Measurements from ENCODE around the gene PLD3. TPM values are rescaled to one million over a fixed set of nuclear protein-coding genes. Genes with fewer than 3 reads are reported as not detected.

Gene PLD3
- total and polyA plus RNA-seq, 2 experiments from 2014 or later, result 361 to 536 TPM

GRCh38 chr19:40425450-40426287, 77.2 kb downstream of the PLD3 start, which contains the start of gene SERTAD1:
TSS of gene SERTAD1 (minus strand) at chr19:40425992. CDS start at chr19:40423546, 2,446 bp downstream.
- WGBS, 2 experiments (ENCODE audit: low coverage in 1 of 2, low lambda C conversion rate in 2 of 2, missing lambda C conversion rate in 2 of 2), result 1% methylated on average over 65 to 66 of the region's 75 CpGs
- in situ Hi-C loops (cut with MboI), result no loop called here
- Histone ChIP-seq H3K4me1 (ENCODE audit: insufficient read depth) (peaks cover 26% of the 10 kb centered on the region), H2AFZ (peak within 1 kb of the TSS; percentile 92), H3K4me3 (peak within 1 kb of the TSS; percentile 98), H3F3A (ENCODE audit: insufficient read depth) (peaks cover 24% of the 10 kb centered on the region), H3K9me2 (ENCODE audit: insufficient read depth) (no peaks in the 10 kb centered on the region), H3K9ac (peak within 1 kb of the TSS; percentile 97), H4K20me1 (ENCODE audit: insufficient read depth) (no peaks in the 10 kb centered on the region), H3K9me3 (ENCODE audit: low read depth) (no peaks in the 10 kb centered on the region), H3K4me2 (ENCODE audit: unreplicated experiment) (peak within 1 kb of the TSS; percentile 98), H3K36me3 (ENCODE audit: low read depth) (peaks cover 9% of the 10 kb centered on the region; the same call in 1 of the 2 replicates), H3K27me3 (replicated peaks; ENCODE audit: insufficient read depth) (no peaks in the 10 kb centered on the region), H3K79me2 (ENCODE audit: insufficient read depth) (peaks cover 38% of the 10 kb centered on the region), H3K27ac (peak within 1 kb of the TSS; percentile 96)
- TF ChIP-seq EZH2phosphoT487 (IDR thresholded peaks at IDR 0.05; ENCODE audit: insufficient read depth, low read depth) (no peak), EZH2 (IDR thresholded peaks at IDR 0.05; ENCODE audit: insufficient read depth, poor library complexity, severe bottlenecking) (no peak)
- DNase-seq, result peak; percentile 100

Small RNA genes within 50 kb of the gene (microRNA-seq; reads per million reads assigned to microRNA genes)
- gene MIR6796 (ENCODE audit: borderline number of aligned reads), result not detected

Small RNA genes within 50 kb of the gene (small RNA-seq; reads per million reads assigned to genes)
- gene MIR6796 (ENCODE audit: low read depth, low replicate concordance) (not detected), gene RF00019 (ENCODE audit: low read depth, low replicate concordance) (not detected), gene RNU6-945P (ENCODE audit: low read depth, low replicate concordance) (not detected)

Other genes starting within 250 kb of the PLD3 start
- 8.6 and 13.1 TPM in 2 replicates for gene MAP3K10, start 157.3 kb upstream of the PLD3 start, total RNA-seq (2014; rRNA removed; shearing (Covaris generic))
- gene MAP3K10, start 157.3 kb upstream of the PLD3 start, polyA plus RNA-seq (2016; fragmentation: Nextera tagmentation; extraction: Ambion mirVana), result 1.4 and 1.8 TPM in 2 replicates
- gene TTC9B, start 130.3 kb upstream of the PLD3 start, total RNA-seq (2014; rRNA removed; shearing (Covaris generic)), result not detected in 2 replicates
- 0.15 TPM in 1 of 2 replicates, not detected in the other for gene TTC9B, start 130.3 kb upstream of the PLD3 start, polyA plus RNA-seq (2016; fragmentation: Nextera tagmentation; extraction: Ambion mirVana)
- not detected in 2 replicates for gene CCNP, start 122.0 kb upstream of the PLD3 start, total RNA-seq (2014; rRNA removed; shearing (Covaris generic))
- gene CCNP, start 122.0 kb upstream of the PLD3 start, polyA plus RNA-seq (2016; fragmentation: Nextera tagmentation; extraction: Ambion mirVana), result 0.19 and 0.23 TPM in 2 replicates
- 123 and 145 TPM in 2 replicates for gene AKT2, start 63.4 kb upstream of the PLD3 start, total RNA-seq (2014; rRNA removed; shearing (Covaris generic))
- gene AKT2, start 63.4 kb upstream of the PLD3 start, polyA plus RNA-seq (2016; fragmentation: Nextera tagmentation; extraction: Ambion mirVana), result 41.5 and 42.5 TPM in 2 replicates
- gene C19orf47, start 298 bp upstream of the PLD3 start, total RNA-seq (2014; rRNA removed; shearing (Covaris generic)), result 6.2 and 13.2 TPM in 2 replicates
- gene C19orf47, start 298 bp upstream of the PLD3 start, polyA plus RNA-seq (2016; fragmentation: Nextera tagmentation; extraction: Ambion mirVana), result 10.9 and 11.2 TPM in 2 replicates
- 0.43 TPM in 1 of 2 replicates, not detected in the other for gene HIPK4, start 41.5 kb downstream of the PLD3 start, total RNA-seq (2014; rRNA removed; shearing (Covaris generic))
- gene HIPK4, start 41.5 kb downstream of the PLD3 start, polyA plus RNA-seq (2016; fragmentation: Nextera tagmentation; extraction: Ambion mirVana), result 0.08 and 0.19 TPM in 2 replicates
- 3.8 and 4.0 TPM in 2 replicates for gene PRX, start 64.7 kb downstream of the PLD3 start, total RNA-seq (2014; rRNA removed; shearing (Covaris generic))
- 0.52 and 0.54 TPM in 2 replicates for gene PRX, start 64.7 kb downstream of the PLD3 start, polyA plus RNA-seq (2016; fragmentation: Nextera tagmentation; extraction: Ambion mirVana)
- gene SERTAD1, start 77.3 kb downstream of the PLD3 start, total RNA-seq (2014; rRNA removed; shearing (Covaris generic)), result 31.7 and 40.2 TPM in 2 replicates
- gene SERTAD1, start 77.3 kb downstream of the PLD3 start, polyA plus RNA-seq (2016; fragmentation: Nextera tagmentation; extraction: Ambion mirVana), result 34.5 and 36.2 TPM in 2 replicates
- gene SERTAD3, start 95.6 kb downstream of the PLD3 start, total RNA-seq (2014; rRNA removed; shearing (Covaris generic)), result 21.8 and 37.9 TPM in 2 replicates
- 40.7 and 41.2 TPM in 2 replicates for gene SERTAD3, start 95.6 kb downstream of the PLD3 start, polyA plus RNA-seq (2016; fragmentation: Nextera tagmentation; extraction: Ambion mirVana)
- 50.7 and 71.1 TPM in 2 replicates for gene BLVRB, start 117.0 kb downstream of the PLD3 start, total RNA-seq (2014; rRNA removed; shearing (Covaris generic))
- gene BLVRB, start 117.0 kb downstream of the PLD3 start, polyA plus RNA-seq (2016; fragmentation: Nextera tagmentation; extraction: Ambion mirVana), result 52.7 and 56.9 TPM in 2 replicates
- gene SPTBN4, start 118.3 kb downstream of the PLD3 start, total RNA-seq (2014; rRNA removed; shearing (Covaris generic)), result 2.1 and 2.8 TPM in 2 replicates
- 0.24 and 0.69 TPM in 2 replicates for gene SPTBN4, start 118.3 kb downstream of the PLD3 start, polyA plus RNA-seq (2016; fragmentation: Nextera tagmentation; extraction: Ambion mirVana)
- gene SHKBP1, start 228.2 kb downstream of the PLD3 start, total RNA-seq (2014; rRNA removed; shearing (Covaris generic)), result 27.8 and 36.3 TPM in 2 replicates
- gene SHKBP1, start 228.2 kb downstream of the PLD3 start, polyA plus RNA-seq (2016; fragmentation: Nextera tagmentation; extraction: Ambion mirVana), result 62.2 and 66.4 TPM in 2 replicates